Keratinocyte (primary cell): Measurements from ENCODE around the gene C1QTNF3.

Experiments
- CTCF ChIP-seq, 3 experiments: IDR thresholded peaks in 1 of 3; conservative IDR thresholded peaks in 1 of 3; optimal IDR thresholded peaks in 1 of 3; 2 replicates in 2 of 3; 3 replicates in 1 of 3; pipeline versions ENCODE3 to v1.5.1; 2011; ENCODE audit warnings: low read length in 3 of 3, mild to moderate bottlenecking in 3 of 3, moderate library complexity in 2 of 3, control low read depth in 1 of 3, inconsistent platforms in 1 of 3; ENCODE audit not compliant: insufficient read depth in 2 of 3; ENCODE audit errors: extremely low read depth in 1 of 3
- EZH2 ChIP-seq: IDR thresholded peaks from one replicate; pipeline ENCODE4 v1.6.1; 2012; ENCODE audit warnings: inconsistent platforms, mild to moderate bottlenecking, low read length, moderate library complexity

- TF ChIP-seq CTCF (optimal IDR thresholded peaks at IDR 0.05 in 1 of 3, IDR thresholded peaks at IDR 0.05 in 1 of 3, conservative IDR thresholded peaks at IDR 0.05 in 1 of 3; ENCODE audit: extremely low read depth in 1 of 3, insufficient read depth in 2 of 3, low read length in 3 of 3) (no peak), EZH2 (no peak)
These were observed 19.0 kb upstream of the C1QTNF3 start for GRCh38 chr5:34061993-34062392.
